ENCODE measurements around the gene CLTB.

CLTB gene

DNA sequence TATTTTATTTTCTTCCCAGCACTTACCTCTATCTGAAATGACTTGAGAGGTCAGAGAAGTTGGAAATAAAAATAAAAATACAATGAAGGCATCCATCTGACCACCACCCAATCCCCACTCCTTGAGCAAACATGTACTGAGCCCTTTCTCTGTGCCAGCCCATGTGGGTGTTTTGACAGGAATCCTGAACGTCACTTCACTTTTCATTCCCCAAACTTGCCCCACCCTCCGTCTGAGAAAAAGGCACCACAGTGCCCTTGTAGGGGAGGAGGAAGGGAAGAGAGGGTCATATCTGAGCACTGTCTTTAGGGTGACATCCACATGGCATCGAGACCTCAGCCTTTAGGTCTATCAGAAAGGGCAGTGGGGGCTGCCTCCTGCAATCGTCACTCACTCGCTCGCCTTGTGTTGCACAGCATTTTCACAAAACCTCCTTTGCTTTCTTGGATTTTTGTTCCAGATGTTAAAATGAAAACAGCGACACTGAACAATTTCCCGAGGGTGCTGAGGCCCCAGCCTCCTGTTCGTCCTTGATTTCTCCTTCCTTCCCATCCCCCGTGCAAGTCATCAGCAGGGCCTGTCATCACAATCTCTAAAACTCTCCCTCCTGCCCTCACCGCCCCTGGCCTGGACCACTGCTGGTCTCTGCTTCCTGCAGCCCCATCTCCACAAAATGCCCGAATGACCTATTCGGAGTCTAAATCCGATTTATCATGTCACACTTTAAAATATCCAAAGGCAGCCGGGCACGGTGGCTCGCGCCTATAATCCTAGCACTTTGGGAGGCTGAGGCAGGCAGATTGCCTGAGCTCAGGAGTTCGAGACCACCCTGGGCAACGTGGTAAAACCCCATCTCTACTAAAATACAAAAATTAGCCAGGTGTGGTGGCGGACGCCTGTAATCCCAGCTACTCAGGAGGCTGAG lies 14.8 kb downstream of the CLTB start:
- DNase-seq (ENCODE audit: low read depth): no peak

DNA sequence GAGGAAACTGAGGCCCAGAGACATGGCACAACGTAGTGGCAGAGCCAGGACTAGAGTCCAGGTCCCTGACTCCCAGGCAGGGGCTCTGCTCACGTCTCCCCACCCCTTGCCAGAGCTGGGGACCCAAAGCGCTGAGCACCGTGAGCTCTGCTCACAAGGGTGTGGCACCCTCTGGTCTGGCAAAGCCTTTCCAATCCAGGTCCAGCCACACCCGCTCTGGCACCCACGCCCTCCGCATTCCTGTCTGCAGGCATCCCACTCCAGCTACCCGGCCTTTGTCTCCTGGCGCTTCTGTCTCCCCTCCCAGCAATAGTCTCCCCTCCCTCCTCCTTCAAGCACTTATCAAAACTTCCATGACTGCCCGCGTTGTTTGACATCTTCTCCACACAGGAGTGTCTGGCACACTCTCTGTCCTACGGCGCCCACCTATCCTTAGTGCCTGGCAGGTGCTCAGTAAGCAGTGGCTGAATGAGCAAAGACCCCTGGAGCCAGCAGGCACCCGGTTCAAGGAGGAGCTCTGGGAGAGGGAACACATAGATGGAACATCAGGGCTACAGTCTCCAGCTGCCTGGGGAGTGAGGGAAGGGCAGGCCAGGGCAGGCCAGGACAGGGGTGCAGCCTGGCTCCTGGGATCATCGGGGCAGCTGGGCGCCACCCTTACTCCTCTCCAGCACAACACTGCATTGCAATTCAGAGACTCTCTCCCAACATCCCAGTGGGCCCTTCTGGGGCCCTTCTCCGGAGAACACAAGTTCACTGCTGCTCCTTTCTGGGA lies 15.8 kb downstream of the CLTB start:
- DNase-seq (ENCODE audit: low read depth): no peak

DNA sequence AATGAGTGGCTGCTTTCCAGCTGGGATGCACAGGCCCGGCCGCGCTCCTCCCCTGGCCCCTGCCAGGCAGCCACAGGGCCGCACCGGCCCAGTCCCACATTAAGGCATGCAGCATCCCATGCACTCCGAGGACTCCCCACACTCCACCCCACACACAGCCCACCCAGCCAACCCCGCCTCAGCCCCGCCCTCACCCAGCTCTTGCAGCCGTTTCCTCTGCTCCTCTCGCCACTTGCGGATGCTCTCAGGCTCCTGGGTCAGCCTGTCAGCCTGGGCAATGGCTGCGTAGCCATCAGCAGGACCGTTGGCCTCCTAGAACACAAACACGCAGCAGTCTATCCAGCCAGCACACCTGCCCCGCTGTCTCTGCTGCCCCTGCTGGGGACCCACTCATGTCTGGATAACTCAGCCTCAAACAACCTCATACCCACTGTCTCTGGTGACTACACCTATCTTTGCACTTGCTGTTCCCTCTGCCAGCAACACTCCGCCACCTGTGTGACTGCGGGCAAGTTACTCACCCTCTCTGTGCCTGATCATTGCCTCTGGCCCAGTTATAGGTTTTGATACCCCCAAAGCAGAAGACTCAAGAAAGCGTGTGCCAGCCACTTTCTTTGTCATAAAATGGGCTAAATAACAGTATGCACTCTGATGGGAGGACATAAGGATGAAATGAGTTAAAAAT lies 18.5 kb downstream of the CLTB start:
- no peak for DNase-seq (ENCODE audit: low read depth)

DNA sequence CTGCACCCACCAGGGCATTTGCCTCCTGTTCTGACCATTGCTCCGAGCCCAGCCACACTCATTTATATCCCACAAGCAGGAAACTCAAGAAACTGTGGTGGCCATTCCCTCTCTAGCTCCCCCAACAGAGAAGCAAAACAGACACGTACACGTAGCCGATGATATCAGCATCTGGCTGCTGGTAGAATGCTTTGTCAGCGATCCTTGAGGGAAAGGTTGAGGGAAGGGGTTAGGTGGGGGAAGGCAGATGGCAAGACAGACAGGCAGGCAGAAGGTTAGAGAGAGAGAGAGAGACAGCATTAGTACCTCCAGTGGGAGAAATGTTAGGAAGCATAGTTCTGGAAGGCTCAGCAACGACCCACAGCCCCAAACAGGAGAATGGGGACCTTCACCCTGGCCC lies 20.0 kb downstream of the CLTB start:
- no peak for DNase-seq (ENCODE audit: low read depth)

DNA sequence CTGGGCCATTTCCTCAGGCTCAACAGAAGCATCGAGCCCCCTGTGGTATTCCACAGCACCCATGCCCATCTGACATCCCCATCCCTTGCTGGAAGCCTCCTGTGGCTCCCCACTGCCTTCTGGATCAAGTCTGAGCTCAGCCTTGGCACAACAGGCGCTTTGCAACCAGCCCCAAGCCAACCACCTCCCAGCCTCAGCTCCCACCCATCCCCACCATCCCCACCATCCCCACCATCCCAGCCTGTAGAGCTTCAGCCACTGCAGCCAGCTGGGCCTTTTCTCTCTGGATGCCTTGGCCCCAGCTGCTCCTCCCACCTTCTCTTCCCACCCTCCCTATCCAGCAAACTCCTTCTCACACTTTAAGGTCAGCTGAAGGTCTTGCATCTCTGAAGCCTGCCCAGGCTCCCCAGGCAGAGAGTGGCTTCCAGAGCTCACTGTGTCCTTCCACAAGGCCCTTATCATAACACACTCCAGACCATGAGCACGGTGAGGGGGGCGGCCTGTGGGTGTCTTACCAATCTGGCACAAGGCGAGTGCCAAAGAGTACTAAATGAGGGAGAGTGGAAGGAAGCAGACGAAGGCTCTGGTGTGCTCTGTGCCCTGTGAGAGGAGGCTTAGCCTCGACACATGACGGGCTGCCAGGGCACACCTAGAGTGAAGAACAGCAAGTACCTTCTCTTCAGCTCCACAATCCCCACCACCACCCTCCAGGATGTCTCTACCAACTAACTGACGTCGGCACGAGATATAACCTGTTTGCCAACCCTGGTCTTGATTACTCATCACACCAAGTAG lies 21.3 kb downstream of the CLTB start:
- no peak for DNase-seq (ENCODE audit: low read depth)

DNA sequence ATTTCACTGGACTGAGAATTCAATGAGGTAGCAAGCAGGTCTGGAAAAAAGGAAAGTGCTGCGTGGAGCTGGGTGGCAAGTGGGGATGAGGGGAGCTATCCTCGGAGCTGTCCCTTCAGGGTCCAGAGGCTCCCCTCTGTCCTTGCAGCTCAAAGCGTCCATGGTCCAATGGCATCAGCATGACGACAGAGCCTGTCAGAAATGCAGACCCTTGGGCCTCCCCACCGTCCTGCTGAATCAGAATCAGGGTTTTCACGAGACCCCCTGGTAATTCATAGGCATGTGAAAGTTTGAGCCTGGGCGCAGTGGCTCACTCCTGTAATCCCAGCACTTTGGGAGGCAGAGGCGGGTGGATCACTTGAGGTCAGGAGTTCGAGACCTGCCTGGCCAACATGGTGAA lies 22.2 kb downstream of the CLTB start:
- DNase-seq (ENCODE audit: low read depth): no peak

DNA sequence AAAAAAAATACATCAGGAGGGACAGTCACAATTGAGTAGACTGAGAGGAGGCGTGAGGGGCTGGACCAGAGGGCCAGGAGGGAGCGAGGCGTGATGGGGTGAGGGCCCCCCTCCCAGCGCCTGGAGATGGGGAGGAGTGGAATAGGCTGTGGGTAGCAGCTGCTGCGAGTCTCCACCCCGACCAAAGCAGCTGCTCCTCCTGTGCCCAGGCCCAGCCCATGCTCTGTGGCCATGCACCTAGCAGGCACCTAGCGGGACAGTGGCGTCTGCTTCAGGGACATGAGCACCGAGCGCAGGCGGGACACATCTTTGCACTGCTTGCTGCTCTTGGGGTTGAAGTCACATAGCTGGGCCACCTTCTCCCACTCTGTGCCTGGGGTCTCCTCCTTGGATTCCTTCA lies 23.8 kb downstream of the CLTB start:
- DNase-seq (ENCODE audit: low read depth): no peak

DNA sequence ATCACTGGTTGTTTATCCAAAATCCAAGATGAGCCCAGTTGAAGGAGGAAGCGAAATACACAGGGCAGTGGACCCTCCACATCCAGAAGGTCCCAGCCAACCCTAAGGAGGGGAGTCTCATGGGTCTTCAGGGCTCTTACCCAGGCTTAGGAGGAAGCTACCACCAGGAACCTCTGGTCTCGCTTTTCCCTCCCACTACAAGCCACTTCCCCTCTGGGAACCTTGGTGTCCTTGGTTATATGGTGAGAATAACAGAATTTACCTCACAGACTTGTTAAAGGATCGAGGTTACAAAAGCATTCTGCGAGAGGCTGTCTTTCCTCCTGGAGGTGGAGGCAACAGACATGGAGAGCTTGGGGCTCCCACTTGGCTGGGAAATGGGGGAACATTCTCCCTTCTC lies 24.3 kb downstream of the CLTB start:
- DNase-seq (ENCODE audit: low read depth): no peak

DNA sequence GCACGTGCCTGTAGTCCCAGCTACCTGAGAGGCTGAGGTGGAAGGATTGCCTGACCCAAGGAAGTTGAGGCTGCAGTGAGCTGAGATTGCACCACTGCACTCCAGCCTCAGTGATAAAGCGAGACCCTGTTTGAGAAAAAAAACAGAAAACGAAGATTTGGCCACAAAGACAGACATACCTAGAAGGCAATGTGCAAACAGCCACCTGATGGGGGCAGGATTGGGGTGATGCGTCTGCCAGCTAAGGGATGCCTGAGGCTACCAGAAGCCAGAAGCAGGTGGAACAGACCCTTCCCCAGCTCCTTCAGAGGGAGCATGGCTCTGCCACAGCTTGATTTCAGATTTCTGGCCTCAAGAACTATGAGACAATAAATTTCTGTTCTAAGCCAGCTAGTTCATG lies 24.9 kb downstream of the CLTB start:
- no peak for DNase-seq (ENCODE audit: low read depth)

DNA sequence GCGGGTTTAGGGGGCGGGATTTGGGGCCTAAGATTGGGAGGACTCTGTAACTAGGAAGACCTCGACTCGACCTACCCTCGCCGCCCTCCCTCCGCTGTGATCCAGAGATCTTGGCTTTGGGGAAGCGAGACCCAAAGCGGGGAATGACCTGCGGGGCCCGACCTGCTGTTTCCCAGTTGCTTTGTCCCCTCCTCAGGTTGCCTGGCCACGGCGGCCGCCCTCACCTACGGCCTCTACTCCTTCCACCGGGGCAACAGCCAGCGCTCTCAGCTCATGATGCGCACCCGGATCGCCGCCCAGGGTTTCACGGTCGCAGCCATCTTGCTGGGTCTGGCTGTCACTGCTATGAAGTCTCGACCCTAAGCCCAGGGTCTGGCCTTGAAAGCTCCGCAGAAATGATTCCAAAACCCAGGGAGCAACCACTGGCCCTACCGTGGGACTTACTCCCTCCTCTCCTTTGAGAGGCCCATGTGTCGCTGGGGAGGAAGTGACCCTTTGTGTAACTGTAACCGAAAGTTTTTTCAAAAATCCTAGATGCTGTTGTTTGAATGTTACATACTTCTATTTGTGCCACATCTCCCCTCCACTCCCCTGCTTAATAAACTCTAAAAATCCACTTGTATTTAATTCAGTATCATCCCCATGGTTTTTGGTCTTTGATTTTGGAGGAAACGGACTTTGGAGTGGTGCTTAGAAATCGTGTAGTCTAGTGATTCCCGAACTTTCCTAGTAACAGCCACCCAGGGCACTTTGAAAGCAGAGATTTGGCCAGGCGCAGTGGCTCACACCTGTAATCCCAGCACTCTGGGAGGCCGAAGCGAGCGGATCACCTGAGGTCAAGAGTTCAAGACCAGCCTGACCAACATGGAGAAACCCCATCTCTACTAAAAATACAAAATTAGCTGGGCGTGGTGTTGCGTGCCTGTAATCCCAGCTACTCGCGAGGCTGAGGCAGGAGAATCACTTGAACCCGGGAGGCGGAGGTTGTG lies 26.9 kb downstream of the CLTB start:
- DNase-seq (ENCODE audit: low read depth): peak; percentile 91

DNA sequence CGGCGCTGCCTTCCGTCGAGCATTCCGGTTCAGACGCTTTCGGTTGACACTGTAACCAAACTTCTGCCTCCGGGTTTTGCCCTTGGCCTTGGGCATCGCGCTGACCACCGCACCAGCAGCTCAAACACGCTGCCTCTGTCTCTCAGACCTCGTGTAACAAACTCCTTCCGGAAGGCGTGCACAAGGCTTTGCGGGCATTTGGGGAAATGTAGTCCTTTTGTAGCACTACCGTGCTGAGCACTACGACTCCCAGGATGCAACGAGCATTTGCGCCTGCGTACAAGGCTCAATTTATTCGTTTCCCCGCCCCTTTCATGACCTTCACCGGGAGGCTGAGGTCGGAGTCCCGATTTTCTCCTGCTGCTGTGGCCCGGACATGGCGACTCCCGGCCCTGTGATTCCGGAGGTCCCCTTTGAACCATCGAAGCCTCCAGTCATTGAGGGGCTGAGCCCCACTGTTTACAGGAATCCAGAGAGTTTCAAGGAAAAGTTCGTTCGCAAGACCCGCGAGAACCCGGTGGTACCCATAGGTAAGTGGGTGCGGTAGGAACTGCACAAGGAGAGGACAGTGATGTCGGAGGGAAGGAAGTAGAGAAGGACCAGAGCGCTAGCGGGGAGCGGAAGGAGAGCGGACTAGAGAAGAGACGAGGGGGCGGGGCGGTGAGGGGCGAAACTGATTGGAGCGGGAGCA lies 27.8 kb downstream of the CLTB start, which contains the start of the genes HIGD2A and NOP16:
HIGD2A (plus strand) TSS at position 308 of the 691 bp plus-strand sequence; CDS start at position 377, 69 bp downstream.
NOP16 (minus strand) TSS at position 155 of the 691 bp plus-strand sequence; CDS start at position 96, 59 bp downstream.
- peak; percentile 95 for DNase-seq (ENCODE audit: low read depth)

DNA sequence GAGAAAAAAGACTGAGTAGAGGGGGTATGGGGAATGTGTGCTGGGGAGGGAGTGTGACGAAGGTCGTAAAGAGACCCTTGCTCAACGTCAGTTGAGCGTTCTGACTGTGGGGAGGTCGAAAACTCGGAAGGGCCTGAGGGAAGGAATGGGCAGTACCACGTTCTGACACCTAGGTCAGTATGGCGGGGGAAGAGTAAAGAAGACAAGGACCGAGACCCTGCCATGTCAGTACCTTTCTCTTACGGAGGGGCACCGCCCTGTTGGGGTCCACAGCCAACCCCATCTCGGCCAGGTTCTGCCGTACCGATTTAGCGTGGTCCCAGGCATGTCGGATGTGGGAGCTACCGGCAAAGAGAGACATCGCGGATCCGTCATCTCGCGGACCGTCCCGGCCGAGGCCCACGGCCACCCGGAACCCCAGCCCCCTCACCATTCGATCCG lies 28.3 kb downstream of the CLTB start:
- peak; percentile 21 for DNase-seq (ENCODE audit: low read depth)

DNA sequence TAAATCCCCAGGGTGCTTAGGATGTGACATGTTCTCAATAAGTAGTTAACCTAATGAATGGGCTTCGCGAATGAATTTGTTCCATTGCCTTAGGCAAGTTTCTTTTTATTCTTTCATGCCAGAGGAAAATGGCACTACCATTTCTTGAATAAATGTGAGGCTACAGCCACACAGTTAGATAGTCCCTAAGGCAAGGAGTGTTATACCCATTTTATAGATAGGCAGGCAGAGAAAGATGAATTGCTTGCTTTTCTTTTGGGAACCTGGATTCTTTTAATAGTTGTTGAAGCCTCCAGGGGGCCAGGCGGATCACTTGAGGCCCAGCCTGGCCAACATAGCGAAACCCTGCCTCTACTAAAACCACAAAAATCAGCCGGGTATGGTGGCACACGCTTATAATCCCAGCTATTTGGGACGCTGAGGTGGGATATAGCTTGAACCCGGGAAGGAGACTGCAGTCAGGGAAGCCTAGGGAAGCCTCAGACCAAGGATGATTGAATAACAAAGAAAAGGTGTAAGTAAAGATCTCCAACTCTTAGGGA lies 28.9 kb downstream of the CLTB start:
- no peak for DNase-seq (ENCODE audit: low read depth)

DNA sequence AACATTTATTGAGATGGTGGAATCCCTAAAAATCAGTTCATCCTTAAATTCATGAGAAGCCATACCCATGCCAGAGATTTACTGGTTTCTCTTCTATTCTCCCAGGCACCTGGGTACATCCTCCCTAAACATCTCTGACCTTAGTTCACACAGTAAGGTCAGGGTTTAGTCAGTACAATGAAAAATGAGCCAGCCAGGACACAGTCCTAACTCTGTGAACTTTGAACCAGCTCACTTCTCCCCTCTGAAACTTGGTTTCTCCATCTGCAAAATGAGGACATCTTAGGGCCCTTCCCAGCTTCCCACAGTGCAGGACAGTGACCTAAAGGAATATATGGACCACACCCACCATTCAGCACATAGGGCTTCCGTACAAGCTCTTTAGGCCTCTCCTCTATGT lies 29.8 kb downstream of the CLTB start:
- no peak for DNase-seq (ENCODE audit: low read depth)

DNA sequence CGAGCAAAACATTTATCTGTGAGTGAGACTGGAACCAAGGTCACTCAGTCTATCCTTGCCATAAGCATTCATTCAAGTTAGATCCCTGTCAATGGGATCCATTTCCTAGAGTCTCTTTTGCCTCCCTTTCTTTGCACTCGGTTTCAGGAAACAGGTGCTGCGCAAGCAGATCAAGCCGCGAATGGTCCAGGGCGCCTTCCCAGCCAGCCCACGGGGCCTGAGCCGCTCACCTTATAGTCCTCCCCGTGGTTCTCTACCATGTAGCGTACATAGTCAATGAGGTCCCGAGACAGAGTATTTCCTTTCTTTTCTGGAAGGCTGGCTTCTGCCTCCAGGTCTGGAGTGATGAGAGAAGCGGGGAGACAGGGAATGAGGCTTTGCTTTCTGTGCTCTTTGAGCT lies 31.3 kb downstream of the CLTB start:
- no peak for DNase-seq (ENCODE audit: low read depth)

DNA sequence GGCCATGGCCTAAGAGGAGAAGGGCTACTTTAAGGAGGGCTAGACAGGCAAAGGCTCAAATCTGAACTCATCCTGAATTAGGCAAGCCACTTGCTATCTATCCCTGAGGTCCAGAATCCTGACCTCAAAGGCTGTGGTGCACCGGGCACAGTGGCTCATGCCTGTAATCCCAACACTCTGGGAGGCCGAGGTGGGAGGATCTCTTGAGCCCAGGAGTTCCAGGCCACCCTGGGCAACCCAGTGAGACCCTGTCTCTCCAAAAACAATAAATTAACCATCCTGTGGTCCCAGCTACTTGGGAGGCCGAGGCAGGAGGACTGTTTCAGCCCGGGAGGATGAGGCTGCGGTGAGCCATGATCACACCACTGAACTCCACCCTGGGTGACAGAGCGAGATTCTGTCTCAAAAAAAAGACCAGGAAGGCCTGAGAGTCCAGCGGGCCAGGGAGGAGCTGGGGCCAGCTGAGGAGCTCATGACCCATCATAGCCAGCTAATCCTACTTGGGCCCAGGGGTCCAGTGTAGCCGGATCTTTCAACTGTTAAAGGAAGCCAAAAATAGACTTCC lies 31.9 kb downstream of the CLTB start:
- DNase-seq (ENCODE audit: low read depth): no peak

DNA sequence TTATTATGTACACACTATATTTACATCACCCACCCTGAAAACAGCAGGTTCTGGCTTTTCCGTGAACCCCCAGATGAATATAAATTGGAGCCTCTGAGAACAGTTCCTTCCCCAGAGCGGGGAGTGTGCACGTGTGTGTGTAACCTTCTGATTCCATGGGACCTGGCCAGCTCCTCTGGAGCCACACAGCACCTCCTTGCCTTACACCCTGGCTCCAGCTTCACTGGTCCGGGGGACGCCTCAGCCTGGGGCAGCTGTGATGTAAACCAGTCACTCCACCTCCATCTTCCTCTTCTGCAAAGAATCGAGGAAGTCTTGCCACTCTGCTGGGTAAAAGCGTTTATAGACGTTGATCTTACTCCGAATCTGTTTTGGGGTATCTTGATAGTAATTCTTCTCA lies 32.4 kb downstream of the CLTB start:
- DNase-seq (ENCODE audit: low read depth): no peak

DNA sequence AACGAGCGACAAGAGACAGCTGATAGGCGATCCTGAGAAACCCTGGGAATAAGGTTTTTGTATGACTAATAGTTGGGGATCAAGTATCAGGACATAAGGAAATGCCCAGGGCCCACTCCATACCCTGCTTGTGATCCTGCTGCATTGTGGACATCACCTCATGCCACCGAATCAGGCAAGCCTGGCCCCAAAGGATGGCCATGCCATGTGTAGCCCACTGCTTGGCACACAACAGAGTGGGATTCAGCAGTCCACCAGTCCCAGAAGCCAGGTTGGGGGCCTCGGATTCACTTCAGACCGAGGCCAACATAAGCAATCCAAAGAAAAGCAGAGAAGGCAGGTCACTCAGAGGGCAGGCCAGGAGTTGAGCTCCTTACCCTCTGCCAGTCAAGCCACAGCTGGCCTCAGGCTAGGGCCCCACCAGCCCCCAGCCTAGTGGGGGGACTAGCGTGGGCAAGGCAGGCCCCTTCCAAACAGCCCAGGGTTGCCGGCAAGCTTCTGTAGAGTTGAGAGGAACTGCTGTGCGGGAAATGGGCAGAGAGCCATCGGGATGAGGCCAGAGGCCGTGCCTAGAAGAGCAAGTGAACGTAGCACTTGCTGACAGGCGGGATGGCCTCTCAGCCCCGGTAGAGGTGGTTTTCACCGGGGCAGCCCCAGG lies 33.0 kb downstream of the CLTB start:
- DNase-seq (ENCODE audit: low read depth): no peak

DNA sequence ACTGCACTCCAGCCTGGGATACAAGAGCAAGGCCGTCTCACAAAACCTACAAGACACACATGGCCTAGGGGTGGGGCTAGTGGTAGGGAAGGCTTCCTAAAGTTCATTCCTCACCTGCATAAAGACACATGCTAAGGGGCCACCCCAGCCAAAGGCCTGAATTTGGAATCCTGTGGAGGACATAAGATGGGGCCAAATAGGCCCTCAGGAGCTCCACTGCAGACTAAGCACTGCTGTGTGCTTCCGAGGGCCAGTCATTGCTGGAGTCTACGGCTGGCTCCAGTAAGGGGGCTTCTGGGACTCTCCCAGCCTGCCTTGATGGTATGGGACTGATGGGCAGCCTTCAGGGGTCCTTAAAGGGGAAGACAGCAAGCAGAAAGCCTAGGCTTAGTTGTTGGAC lies 33.6 kb downstream of the CLTB start:
- no peak for DNase-seq (ENCODE audit: low read depth)
